GM12891 (cell line): ENCODE results near the gene ENTPD1.

Experiments
- POLR2A ChIP-seq: IDR thresholded peaks from 2 replicates; pipeline ENCODE4 v1.6.1; 2011; ENCODE audit warnings: low read depth, low read length, control low read depth
- POLR2AphosphoS5 ChIP-seq: IDR thresholded peaks from 2 replicates; pipeline ENCODE4 v1.6.1; 2011; ENCODE audit warnings: low read depth, low read length, control low read depth

DNA sequence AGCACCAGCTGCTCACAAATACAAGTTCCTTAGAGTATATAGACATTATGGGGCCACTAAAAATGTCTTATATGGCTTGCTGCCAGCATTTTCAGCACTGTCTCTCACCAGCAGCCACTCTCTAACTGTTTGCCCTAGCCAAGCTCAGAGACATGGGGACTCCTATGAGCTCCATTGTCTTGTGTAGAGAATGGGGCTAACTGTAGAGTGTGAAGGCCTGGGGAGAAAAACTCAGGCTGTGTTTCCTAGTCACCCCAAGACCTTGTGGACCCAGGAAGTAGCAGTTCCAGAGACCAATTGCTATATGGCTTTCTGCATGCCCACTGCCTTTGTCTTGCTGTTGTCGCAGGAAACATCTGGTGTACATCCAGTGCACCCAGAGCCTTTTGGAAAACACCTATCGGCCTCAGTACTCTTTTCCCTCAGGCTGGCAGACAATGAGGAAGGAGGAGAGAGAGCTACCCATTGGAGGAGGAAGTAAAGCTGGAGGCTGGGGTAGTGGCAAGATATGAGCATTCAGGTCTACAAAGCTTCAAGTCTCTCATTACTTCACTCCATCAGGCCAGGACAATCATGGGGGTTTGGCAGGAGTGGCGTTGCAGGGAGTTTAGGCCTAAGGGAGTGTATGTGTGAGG lies 28.4 kb downstream of the ENTPD1 start:
- TF ChIP-seq POLR2A = no peak
- no peak for TF ChIP-seq POLR2AphosphoS5
